RWPE1 (cell line): ENCODE results near the gene SH2D3A.

Experiments
- CTCF ChIA-PET: fragments of 350-600 bp; sonication (Branson Sonifier 250); formaldehyde crosslinking; extraction: SDS; loops from one replicate; lab custom pipeline; 2021; lab: Yijun Ruan, JAX
- POLR2A ChIA-PET: fragments of 400-600 bp; formaldehyde crosslinking; extraction: SDS; loops from one replicate; lab custom pipeline; 2020; ENCODE audit warnings: antibody characterized with exemption; ENCODE audit not compliant: low non-redundant PET; lab: Yijun Ruan, JAX
- DNase-seq: peaks from one replicate; pipeline ENCODE4 v3.0.0; 2012; ENCODE audit warnings: low spot score
- H3K27ac ChIP-seq: fragments of 450-650 bp; 2 replicates; pipeline ENCODE4 v1.5.1; 2017
- CTCF ChIP-seq: fragments of 450-650 bp; conservative IDR thresholded peaks from 2 replicates; pipeline ENCODE4 v1.5.1; 2017; ENCODE audit warnings: low read depth, mild to moderate bottlenecking

Gene SH2D3A

GRCh38 chr19:6739390-6739882 lies 27.8 kb downstream of the SH2D3A start, which contains the start of gene TRIP10:
TRIP10 (plus strand) TSS chr19:6739680; CDS start chr19:6739762, 82 bp downstream.
- CTCF ChIA-PET: interaction anchor here (1.1 to 1.9 kb wide), 2 partner anchors 124 to 128 kb away, joined by 4 to 19 read pairs; no protein-coding TSS in a partner anchor
- peak; percentile 91 for DNase-seq
- TF ChIP-seq CTCF: no peak
- H3K27ac ChIP-seq: peak within 1 kb of the TSS; percentile 98
- POLR2A ChIA-PET: interaction anchor here (0.7 kb wide), 1 partner anchor 22 kb away, joined by 10 read pairs; no protein-coding TSS in a partner anchor

GRCh38 chr19:6738787-6739389 lies 28.3 kb downstream of the SH2D3A start:
- peak overlapping the region; percentile 98 for H3K27ac ChIP-seq
- DNase-seq: no peak
- CTCF ChIA-PET: interaction anchor here (0.5 to 1.9 kb wide), 5 partner anchors 28 to 220 kb away, joined by 3 to 19 read pairs (median 5); partner anchors contain the start of gene SH2D3A
- TF ChIP-seq CTCF: no peak
- POLR2A ChIA-PET: interaction anchor here (0.7 kb wide), 1 partner anchor 23 kb away, joined by 10 read pairs; no protein-coding TSS in a partner anchor

- ChIA-PET POLR2A (interaction anchor here (1.1 kb wide), 1 partner anchor 29 kb away, joined by 3 read pairs; the partner anchor contains the start of gene SH2D3A), CTCF (interaction anchor here (0.5 to 1.9 kb wide), 9 partner anchors 29 to 502 kb away, joined by 3 to 19 read pairs (median 4); partner anchors contain the start of gene SH2D3A)
- H3K27ac ChIP-seq: peak overlapping the region; percentile 98
- TF ChIP-seq CTCF: peak; percentile 72
- peak; percentile 75 for DNase-seq
Observed at GRCh38 chr19:6737873-6738786, 29.1 kb downstream of the SH2D3A start.

GRCh38 chr19:6737284-6737872 lies 29.9 kb downstream of the SH2D3A start, which contains the start of gene GPR108:
GPR108 (minus strand) TSS chr19:6737580; CDS start chr19:6737576, 4 bp downstream.
- POLR2A ChIA-PET: interaction anchor here (1.1 kb wide), 1 partner anchor 30 kb away, joined by 3 read pairs; the partner anchor contains the start of gene SH2D3A
- H3K27ac ChIP-seq: peak within 1 kb of the TSS; percentile 98
- no peak for TF ChIP-seq CTCF
- CTCF ChIA-PET: interaction anchor here (0.6 to 1.9 kb wide), 6 partner anchors 30 to 615 kb away, joined by 3 to 19 read pairs (median 4); partner anchors contain the start of gene SH2D3A
- DNase-seq: peak; percentile 100

- peak; percentile 18; the same call in 1 of the 2 replicates for TF ChIP-seq CTCF
- H3K27ac ChIP-seq: peak overlapping the region; percentile 98
- POLR2A ChIA-PET: no interaction called here
- DNase-seq: no peak
- CTCF ChIA-PET: interaction anchor here (0.5 to 1.0 kb wide), 7 partner anchors 79 to 615 kb away, joined by 3 to 11 read pairs (median 4); no protein-coding TSS in a partner anchor
Observed at GRCh38 chr19:6736917-6737283, 30.3 kb downstream of the SH2D3A start.
